ENCODE data around the gene PACS1.
"Not testable (repeated sequence)": the region's sequence is repeated elsewhere in the genome, so short reads cannot be mapped to it uniquely, and the experiment has no call there.

Gene PACS1

GRCh38 chr11:66259956-66260355 is 189.9 kb downstream of the PACS1 start:
- no peak for DNase-seq (ENCODE audit: low read depth in 2 of 2)

- DNase-seq (ENCODE audit: low read depth in 2 of 2): no peak
These were observed 191.5 kb downstream of the PACS1 start for GRCh38 chr11:66261578-66261977.

GRCh38 chr11:66262191-66262590 is 192.1 kb downstream of the PACS1 start:
- no peak for DNase-seq (ENCODE audit: low read depth in 2 of 2)

DNA sequence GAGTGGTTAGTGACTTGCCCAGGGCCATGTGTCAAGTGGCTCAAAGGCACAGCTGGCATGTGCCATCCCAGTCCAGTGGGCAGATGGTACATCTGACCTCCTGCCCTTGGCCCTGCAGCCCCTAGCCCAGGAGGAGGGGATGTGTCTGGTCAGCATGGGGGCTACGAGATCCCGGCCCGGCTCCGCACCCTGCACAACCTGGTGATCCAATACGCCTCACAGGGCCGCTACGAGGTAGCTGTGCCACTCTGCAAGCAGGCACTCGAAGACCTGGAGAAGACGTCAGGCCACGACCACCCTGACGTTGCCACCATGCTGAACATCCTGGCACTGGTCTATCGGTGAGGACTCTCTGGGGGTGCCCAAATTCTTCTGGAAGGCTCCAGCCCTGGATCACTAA is 192.6 kb downstream of the PACS1 start:
- DNase-seq (ENCODE audit: low read depth in 2 of 2): no peak

GRCh38 chr11:66263231-66263630 is 193.2 kb downstream of the PACS1 start:
- DNase-seq (ENCODE audit: low read depth in 2 of 2): no peak

DNA sequence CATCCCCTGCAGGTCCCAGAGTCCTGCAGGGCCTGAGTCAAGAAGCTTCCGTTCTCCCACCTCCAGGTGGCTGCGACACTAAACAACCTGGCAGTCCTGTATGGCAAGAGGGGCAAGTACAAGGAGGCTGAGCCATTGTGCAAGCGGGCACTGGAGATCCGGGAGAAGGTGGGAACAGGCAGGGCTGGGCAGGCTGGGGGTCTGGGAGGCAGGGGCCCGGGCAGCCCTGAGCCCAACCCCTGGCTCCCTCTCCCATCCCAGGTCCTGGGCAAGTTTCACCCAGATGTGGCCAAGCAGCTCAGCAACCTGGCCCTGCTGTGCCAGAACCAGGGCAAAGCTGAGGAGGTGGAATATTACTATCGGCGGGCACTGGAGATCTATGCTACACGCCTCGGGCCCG is 193.7 kb downstream of the PACS1 start:
- no peak for DNase-seq (ENCODE audit: low read depth in 2 of 2)

- DNase-seq (ENCODE audit: low read depth in 2 of 2): no peak
These were observed 194.3 kb downstream of the PACS1 start for GRCh38 chr11:66264383-66264782.

- DNase-seq (ENCODE audit: low read depth in 2 of 2): no peak
These were observed 194.8 kb downstream of the PACS1 start for GRCh38 chr11:66264914-66265313.

GRCh38 chr11:66265531-66266377 is 195.7 kb downstream of the PACS1 start:
- no peak for DNase-seq (ENCODE audit: low read depth in 2 of 2)

- DNase-seq (ENCODE audit: low read depth in 2 of 2): no peak
These were observed 196.4 kb downstream of the PACS1 start for GRCh38 chr11:66266378-66267038.

- no peak for DNase-seq (ENCODE audit: low read depth in 2 of 2)
These were observed 196.9 kb downstream of the PACS1 start for GRCh38 chr11:66267039-66267378.

DNA sequence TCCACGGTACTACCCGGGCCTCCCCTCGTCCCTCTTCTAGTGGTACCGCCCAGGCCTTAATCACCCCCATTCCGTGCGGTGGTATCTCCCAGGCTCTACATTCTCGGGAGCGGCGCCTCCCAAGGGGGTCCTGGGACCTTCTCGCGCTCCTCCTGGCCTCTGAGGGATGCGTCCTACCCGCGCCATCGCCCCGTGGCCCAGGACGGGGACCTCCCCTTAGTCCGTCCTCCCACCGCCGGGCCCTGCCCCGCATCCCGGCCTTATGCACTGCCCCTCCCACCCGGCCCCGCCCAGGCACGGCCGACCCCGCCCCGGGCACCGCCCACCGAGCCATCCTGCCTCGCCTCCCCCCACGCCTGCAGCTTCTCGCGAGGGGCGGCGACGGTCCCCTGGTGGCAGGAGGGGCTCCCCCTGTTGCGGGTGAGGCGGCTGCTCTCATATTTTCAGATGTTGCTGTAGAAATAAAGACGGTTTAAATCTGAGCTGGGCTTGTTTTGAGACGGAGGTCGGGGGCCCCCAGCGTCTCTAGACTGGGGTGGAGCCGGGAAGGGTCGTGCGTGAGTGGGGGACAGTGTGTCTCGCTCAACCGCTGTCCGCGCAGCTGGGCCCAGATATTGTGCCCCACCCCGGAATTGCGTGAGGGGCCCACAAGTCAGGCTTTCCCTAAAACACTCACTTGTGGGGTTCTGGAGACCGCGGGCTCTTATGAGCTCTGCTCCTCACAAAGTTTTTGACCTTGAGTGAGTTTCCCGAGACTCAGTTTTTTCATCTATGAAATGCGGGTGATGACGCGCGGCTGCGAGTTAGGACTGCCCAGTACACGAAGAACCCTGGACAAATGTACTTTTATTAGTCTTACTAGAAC is 197.5 kb downstream of the PACS1 start:
- peak; percentile 62 to 77 for DNase-seq (ENCODE audit: low read depth in 2 of 2)

DNA sequence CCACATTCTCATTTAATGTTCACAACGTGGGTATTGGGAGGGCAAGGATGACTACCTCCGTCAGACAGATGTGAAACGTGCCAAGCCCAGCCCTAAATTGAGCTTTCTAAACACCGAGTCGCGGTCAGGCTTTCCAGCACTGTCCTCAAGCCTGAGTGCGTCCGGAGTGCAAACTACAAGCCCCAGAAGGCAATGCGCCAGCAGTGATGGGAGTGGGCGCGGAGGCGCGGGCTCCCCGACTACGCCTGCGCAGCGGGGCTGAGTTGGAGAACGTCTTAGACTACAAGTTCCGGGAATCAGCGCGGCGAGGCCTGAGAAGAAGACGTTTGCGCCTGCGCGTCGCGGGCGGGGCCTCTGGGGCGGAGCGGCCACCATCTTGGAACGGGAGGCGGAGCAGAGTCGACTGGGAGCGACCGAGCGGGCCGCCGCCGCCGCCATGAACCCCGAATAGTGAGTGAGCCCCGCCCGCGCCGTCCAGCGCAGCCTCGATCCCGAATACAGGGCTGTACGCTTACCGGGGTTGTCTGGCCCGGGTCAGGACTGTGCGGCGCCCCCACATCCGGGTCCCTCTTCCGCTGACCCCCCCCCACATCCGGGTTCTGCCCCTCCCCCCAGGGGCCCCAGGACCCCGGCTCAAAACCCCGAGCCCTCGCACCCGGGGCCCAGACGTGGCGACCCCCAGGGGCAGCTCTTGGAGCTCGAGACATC is 198.3 kb downstream of the PACS1 start, which contains the start of gene RAB1B:
TSS of gene RAB1B (plus strand) at position 396 of the 708 bp plus-strand sequence. CDS start at position 437, 41 bp downstream.
- peak; percentile 97 to 99 for DNase-seq (ENCODE audit: low read depth in 2 of 2)

DNA sequence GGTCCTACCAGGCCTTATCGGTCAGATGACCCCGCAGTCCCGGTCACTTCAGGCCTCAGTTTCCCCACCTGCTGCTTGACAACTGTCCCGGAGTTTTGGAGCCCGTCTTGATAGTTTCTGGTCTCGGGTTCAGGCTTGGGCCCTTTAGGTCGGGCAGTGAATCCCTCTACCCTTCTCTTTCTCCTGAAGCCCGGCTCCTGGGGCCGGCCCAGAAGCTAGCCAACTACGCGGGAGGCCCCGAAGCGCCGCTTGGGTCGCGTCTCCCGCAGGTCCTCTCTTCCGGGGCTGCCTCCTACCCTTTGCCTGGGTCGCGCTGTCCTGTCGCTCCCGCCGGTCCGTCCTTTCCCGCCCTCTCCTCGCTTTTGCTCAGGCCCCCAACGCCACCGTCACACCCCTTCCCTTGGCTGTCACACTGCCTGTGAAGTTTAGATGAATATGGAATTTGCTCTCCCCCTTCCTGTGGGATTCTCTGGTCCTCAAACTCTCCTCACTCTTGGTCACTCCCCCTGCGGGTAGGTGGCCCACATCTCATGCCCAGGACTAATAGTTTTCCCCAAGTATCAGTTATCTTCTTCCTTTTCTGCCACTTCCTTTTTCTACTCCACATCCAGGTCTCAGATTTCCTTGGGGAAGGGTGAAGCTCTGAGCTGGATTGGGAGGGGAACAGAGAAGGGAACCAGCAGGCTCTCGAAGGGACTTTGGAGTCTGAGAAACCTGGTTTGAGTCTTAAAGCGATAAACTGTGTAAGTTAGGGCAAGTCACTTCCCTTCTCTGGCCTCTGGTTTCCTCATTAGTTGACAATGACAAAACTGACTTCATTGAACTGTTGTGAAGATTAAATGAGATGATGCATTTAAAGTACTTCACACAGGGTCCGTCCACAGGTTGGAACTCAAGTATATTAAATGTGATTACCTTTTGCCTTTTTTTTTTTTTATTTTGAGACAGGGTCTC is 199.2 kb downstream of the PACS1 start:
- no peak for DNase-seq (ENCODE audit: low read depth in 2 of 2)

GRCh38 chr11:66271816-66272215 is 201.7 kb downstream of the PACS1 start:
- DNase-seq (ENCODE audit: low read depth in 2 of 2): no peak

GRCh38 chr11:66272596-66272995 is 202.5 kb downstream of the PACS1 start:
- DNase-seq (ENCODE audit: low read depth in 2 of 2): no peak

- no peak for DNase-seq (ENCODE audit: low read depth in 2 of 2)
These were observed 204.1 kb downstream of the PACS1 start for GRCh38 chr11:66274219-66274618.

DNA sequence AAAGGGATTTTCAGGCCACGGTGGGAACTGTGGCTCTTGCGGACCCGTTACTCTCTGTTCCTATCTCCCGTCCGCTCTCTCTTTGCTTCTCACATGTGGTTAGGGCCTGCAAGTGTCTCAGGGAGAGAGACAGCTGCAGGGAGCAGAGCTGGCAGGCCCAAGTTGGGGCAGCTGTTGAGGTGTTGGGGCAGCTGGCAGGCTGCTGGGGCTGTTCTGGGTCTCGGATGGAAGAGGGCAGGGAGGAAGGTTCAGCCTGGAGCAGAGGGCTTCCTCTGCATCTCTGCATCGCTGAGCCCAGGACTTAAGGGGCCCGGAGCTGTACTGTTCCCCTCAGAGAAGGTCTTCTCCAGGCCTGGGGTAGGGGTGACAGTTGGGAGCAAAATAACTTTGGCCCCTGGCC is 205.3 kb downstream of the PACS1 start:
- no peak for DNase-seq (ENCODE audit: low read depth in 2 of 2)

- DNase-seq (ENCODE audit: low read depth in 2 of 2): no peak
These were observed 206.0 kb downstream of the PACS1 start for GRCh38 chr11:66275984-66276612.

DNA sequence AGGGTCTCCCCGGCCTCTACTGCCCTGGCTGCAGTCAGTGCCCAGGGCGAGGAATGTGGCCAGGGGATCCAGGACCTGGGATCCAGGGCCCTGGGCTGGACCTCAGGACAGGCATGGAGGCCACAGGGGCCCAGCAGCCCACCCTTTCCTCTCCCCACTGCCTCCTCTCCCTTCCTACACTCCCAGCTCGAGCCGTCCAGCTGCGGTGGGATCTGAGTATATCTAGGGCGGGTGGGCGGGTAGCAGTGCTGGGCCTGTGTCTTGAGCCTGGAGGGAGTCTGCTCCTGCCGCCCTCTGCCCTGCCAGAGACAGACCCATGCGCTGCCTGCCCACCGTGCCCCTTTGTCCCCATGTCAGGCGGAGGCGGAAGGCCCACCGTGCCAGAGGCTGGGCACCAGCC is 206.5 kb downstream of the PACS1 start:
- DNase-seq (ENCODE audit: low read depth in 2 of 2): not testable (repeated sequence)
